HepG2 (cell line): ENCODE results near the gene ENTHD1. TPM values are rescaled to one million over a fixed set of nuclear protein-coding genes. Genes with fewer than 3 reads are reported as not detected.
"Not testable (repeated sequence)": the region's sequence is repeated elsewhere in the genome, so short reads cannot be mapped to it uniquely, and the experiment has no call there.

ENCODE experiments used
- ATAC-seq: fragments of 200-7000 bp; cut with Tn5 transposase; 3 replicates; pipeline ENCODE4 v1.9.1; 2020; ENCODE audit warnings: mild to moderate bottlenecking, moderate library complexity
- BruUV-seq: library from RNA; stranded (reverse); fragments of 400-500 nt; replicated peaks from 2 replicates; lab custom pipeline; 2021; lab: Mats Ljungman, UMichigan
- CTCF ChIA-PET: fragments of 300-600 bp; formaldehyde crosslinking; extraction: SDS; loops from one replicate; lab custom pipeline; 2021; ENCODE audit warnings: low total read pairs, inconsistent platforms, low intra/inter-chr PET ratio; lab: Yijun Ruan, JAX
- POLR2A ChIA-PET: fragments of 350-600 bp; sonication (Branson Sonifier 250); formaldehyde crosslinking; loops from one replicate; lab custom pipeline; 2020; ENCODE audit warnings: antibody characterized with exemption, inconsistent platforms; lab: Yijun Ruan, JAX
- DNase-seq: peaks from one replicate; pipeline ENCODE4 v3.0.0-alpha.2; 2015; ENCODE audit warnings: low spot score
- FAIRE-seq: peaks from 3 replicates; lab custom pipeline; 2011; peaks lifted over from hg19 to GRCh38; lab: Jason Lieb, UNC
- H2AFZ ChIP-seq: one replicate; pipeline ENCODE4 v1.6.1; 2011; ENCODE audit warnings: low read length, inconsistent platforms
- H3K27ac ChIP-seq: fragments of 300-600 bp; 3 replicates; pipeline ENCODE4 v1.8.0; 2011; ENCODE audit warnings: mixed run types, mild to moderate bottlenecking, mixed read lengths, low read length, inconsistent platforms; ENCODE audit not compliant: insufficient read depth; ENCODE audit errors: extremely low read length
- H3K27me3 ChIP-seq, 2 experiments: fragments of 200-600 bp in 1 of 2; 2 replicates in 1 of 2; 3 replicates in 1 of 2; pipeline versions ENCODE4 v1.6.0 to v1.8.0; 2011; ENCODE audit warnings: low read length in 2 of 2, mild to moderate bottlenecking in 2 of 2, moderate library complexity in 2 of 2, inconsistent platforms in 1 of 2; ENCODE audit not compliant: insufficient read depth in 2 of 2, control insufficient read depth in 1 of 2
- H3K36me3 ChIP-seq, 2 experiments: fragments of 200-600 bp in 1 of 2; replicated peaks in 1 of 2; 2 replicates in 1 of 2; 3 replicates in 1 of 2; pipeline versions ENCODE4 v1.5.1 to v1.8.0; 2011; ENCODE audit warnings: low read length in 2 of 2, inconsistent platforms in 1 of 2; ENCODE audit not compliant: insufficient read depth in 2 of 2, control insufficient read depth in 1 of 2
- H3K4me1 ChIP-seq: 2 replicates; pipeline ENCODE4 v1.5.1; 2012; ENCODE audit warnings: low read length, inconsistent platforms; ENCODE audit not compliant: insufficient read depth
- H3K4me2 ChIP-seq: 2 replicates; pipeline ENCODE4 v1.6.0; 2011; ENCODE audit warnings: low read depth, low read length, inconsistent platforms
- H3K4me3 ChIP-seq, 3 experiments: fragments of 200-600 bp in 1 of 3; sonication (generic), shearing (Covaris generic) in 1 of 3; replicated peaks in 1 of 3; 2 replicates each; pipeline ENCODE4 v1.5.1; 2011 to 2016; ENCODE audit warnings: low read length in 3 of 3, inconsistent platforms in 2 of 3, low read depth in 2 of 3, mild to moderate bottlenecking in 2 of 3, control low read depth in 1 of 3, mixed read lengths in 1 of 3; ENCODE audit not compliant: insufficient read depth in 1 of 3
- H3K79me2 ChIP-seq: one replicate; pipeline ENCODE4 v1.6.1; 2011; ENCODE audit warnings: low read length, inconsistent platforms; ENCODE audit not compliant: insufficient read depth
- H3K9ac ChIP-seq: 2 replicates; pipeline ENCODE4 v1.6.0; 2011; ENCODE audit warnings: mild to moderate bottlenecking, low read depth, low read length, inconsistent platforms; ENCODE audit not compliant: insufficient read depth
- H3K9me3 ChIP-seq: 2 replicates; pipeline ENCODE4 v1.5.1; 2012; ENCODE audit warnings: mild to moderate bottlenecking, low read length
- H4K20me1 ChIP-seq: 2 replicates; pipeline ENCODE4 v1.6.0; 2011; ENCODE audit warnings: inconsistent platforms, mild to moderate bottlenecking, low read length, moderate library complexity; ENCODE audit not compliant: insufficient read depth
- BRD4 ChIP-seq: sonication (generic); formaldehyde crosslinking; IDR thresholded peaks from 2 replicates; pipeline ENCODE4 v1.4.0; 2020; ENCODE audit warnings: missing genetic modification reagents
- CEBPG ChIP-seq: IDR thresholded peaks from 2 replicates; pipeline ENCODE4 v1.6.1; 2016
- HNRNPL ChIP-seq: fragments of 200-400 bp; formaldehyde crosslinking; IDR thresholded peaks from 2 replicates; pipeline ENCODE4 v1.6.1; 2017; ENCODE audit warnings: mild to moderate bottlenecking, low read depth, low read length
- MBD4 ChIP-seq: IDR thresholded peaks from 2 replicates; pipeline ENCODE4 v1.6.1; 2012; ENCODE audit warnings: low read length, inconsistent platforms, borderline replicate concordance
- MED13 ChIP-seq: sonication (generic); formaldehyde crosslinking; IDR thresholded peaks from 2 replicates; pipeline ENCODE4 v1.5.0; 2020; ENCODE audit warnings: missing genetic modification reagents
- NR2F2 ChIP-seq: IDR thresholded peaks from 2 replicates; pipeline ENCODE4 v1.6.1; 2012; ENCODE audit warnings: low read depth, inconsistent platforms, borderline replicate concordance
- PRPF4 ChIP-seq: fragments of 200-400 bp; formaldehyde crosslinking; IDR thresholded peaks from 2 replicates; pipeline ENCODE4 v1.6.1; 2016; ENCODE audit warnings: low read length, low read depth; ENCODE audit not compliant: poor library complexity, severe bottlenecking
- REL ChIP-seq: sonication (generic); formaldehyde crosslinking; conservative IDR thresholded peaks from 2 replicates; pipeline ENCODE4 v1.8.0; 2022; ENCODE audit warnings: mild to moderate bottlenecking, missing genetic modification reagents, moderate library complexity
- SMYD3 ChIP-seq: sonication (generic); formaldehyde crosslinking; IDR thresholded peaks from 2 replicates; pipeline ENCODE4 v1.8.1; 2023; ENCODE audit warnings: mild to moderate bottlenecking, missing genetic modification reagents
- TBX2 ChIP-seq: sonication (generic); formaldehyde crosslinking; IDR thresholded peaks from 2 replicates; pipeline ENCODE4 v1.5.0; 2020; ENCODE audit warnings: missing genetic modification reagents, mild to moderate bottlenecking, borderline replicate concordance
- YEATS4 ChIP-seq: sonication (generic); formaldehyde crosslinking; IDR thresholded peaks from 2 replicates; pipeline ENCODE4 v1.4.0; 2020; ENCODE audit warnings: missing genetic modification reagents, borderline replicate concordance
- ZFX ChIP-seq: sonication (generic); formaldehyde crosslinking; IDR thresholded peaks from 2 replicates; pipeline ENCODE4 v1.4.0; 2020; ENCODE audit warnings: mild to moderate bottlenecking, low read depth, missing genetic modification reagents, moderate library complexity
- ZNF274 ChIP-seq: sonication (generic); formaldehyde crosslinking; IDR thresholded peaks from 2 replicates; pipeline ENCODE4 v1.5.1; 2020; ENCODE audit warnings: mild to moderate bottlenecking, missing genetic modification reagents
- WGBS: methylation state at CpG from one replicate; pipeline ENCODE4 v1.1.6; 2017; ENCODE audit warnings: low lambda C conversion rate; 5-methylcytosine and 5-hydroxymethylcytosine counted together
- in situ Hi-C: cut with HindIII; loops from 2 replicates; pipeline ENCODE4 v1.10.0; 2017; ENCODE audit warnings: low pct_unique_long_range_greater_than_20kb; ENCODE audit not compliant: extremely low pct_ligation_motif_present
- intact Hi-C: fragments of 100-400 bp; cut with micrococcal nuclease; formaldehyde crosslinking; loops from one replicate; pipeline ENCODE4 v1.10.0; 2022; ENCODE audit not compliant: unreplicated experiment
- polyA plus RNA-seq, 8 experiments: library from polyadenylated mRNA; depleted of rRNA in 3 of 8; stranded (reverse) in 7 of 8; unstranded in 1 of 8; fragments of >200 nt; fragmentation: Illumina TruSeq in 4 of 8; extraction: Trizol in 4 of 8; gene quantifications; 2 replicates each; pipeline versions ENCODE4 v1.2.1 to v1.2.3, GENCODE V29; 2011 to 2016; ENCODE audit warnings: low read depth in 4 of 8, missing spikeins in 1 of 8, mixed read lengths in 1 of 8; ENCODE audit not compliant: insufficient read depth in 1 of 8
- total RNA-seq, 5 experiments: library from RNA; depleted of rRNA; stranded (reverse); fragments of >200 nt; fragmentation: Illumina TruSeq; extraction: Trizol; gene quantifications; 2 replicates each; pipeline ENCODE4 v1.2.3, GENCODE V29; 2016; ENCODE audit warnings: low read depth in 1 of 5
- TF ChIP-seq, protein P1 (sequence below): IDR thresholded peaks from 2 replicates; pipeline ENCODE4 v1.6.1; 2016; ENCODE audit warnings: low read depth
- TF ChIP-seq, protein P2 (sequence below): sonication (generic); formaldehyde crosslinking; IDR thresholded peaks from 2 replicates; pipeline ENCODE4 v1.4.0; 2020; ENCODE audit warnings: missing genetic modification reagents, borderline replicate concordance
- TF ChIP-seq, protein P3 (sequence below): sonication (generic); formaldehyde crosslinking; IDR thresholded peaks from 2 replicates; pipeline ENCODE4 v1.8.0; 2022; ENCODE audit warnings: mild to moderate bottlenecking, missing genetic modification reagents

ENTHD1 gene
- total and polyA plus RNA-seq, 2 of the 13 experiments (the other 11 are each of a cell fraction or from before 2014, with no cell fraction given) = not detected

DNA sequence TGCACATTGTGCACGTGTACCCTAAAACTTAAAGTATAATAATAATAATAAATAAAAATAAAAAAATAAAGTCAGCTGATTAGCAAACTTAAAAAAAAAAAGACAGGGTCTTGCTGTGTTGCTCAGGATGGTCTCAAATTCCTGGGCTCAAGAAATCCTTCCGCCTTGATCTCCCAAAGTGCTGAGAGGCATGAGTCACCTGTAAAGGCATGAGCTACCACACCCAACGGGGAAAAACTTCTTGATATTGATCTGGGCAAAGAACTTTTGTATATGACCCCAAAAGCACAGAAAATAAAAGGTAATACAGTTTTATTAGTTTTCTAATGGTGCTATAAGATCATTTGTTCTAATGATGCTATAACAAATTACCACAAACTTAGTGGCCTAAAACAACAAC lies 46.1 kb downstream of the ENTHD1 start:
- BruUV-seq = no TSS peak
- Histone ChIP-seq H4K20me1 (no peaks in the 10 kb centered on the region), H3K9me3 (no peaks in the 10 kb centered on the region), H3K4me1 (no peaks in the 10 kb centered on the region), H2AFZ (no peak overlapping the region), H3K27ac (no peak overlapping the region), H3K36me3 (no peaks in the 10 kb centered on the region), H3K27me3 (no peaks in the 10 kb centered on the region; a peak in 1 of 5 replicates), H3K79me2 (no peaks in the 10 kb centered on the region), H3K9ac (no peak overlapping the region), H3K4me2 (no peak overlapping the region), H3K4me3 (no peak overlapping the region)
- intact Hi-C loops = no loop called here
- FAIRE-seq (no peak), ATAC-seq (no peak), DNase-seq (no peak)
- ChIA-PET CTCF (no interaction called here), POLR2A (no interaction called here)
- WGBS = 35% methylated on average over 3 of the region's 3 CpGs
- in situ Hi-C loops = no loop called here
- TF ChIP-seq NR2F2 (no peak), SMYD3 (CRISPR knock-in tag) (no peak), BRD4 (CRISPR knock-in tag) (no peak), REL (CRISPR knock-in tag) (no peak), HNRNPL (no peak), PRPF4 (no peak), MBD4 (no peak), YEATS4 (CRISPR knock-in tag) (no peak), TBX2 (no peak), MED13 (no peak), ZNF274 (no peak), CEBPG (CRISPR knock-in tag) (no peak), ZFX (no peak)
- TF ChIP-seq, protein P1, sequence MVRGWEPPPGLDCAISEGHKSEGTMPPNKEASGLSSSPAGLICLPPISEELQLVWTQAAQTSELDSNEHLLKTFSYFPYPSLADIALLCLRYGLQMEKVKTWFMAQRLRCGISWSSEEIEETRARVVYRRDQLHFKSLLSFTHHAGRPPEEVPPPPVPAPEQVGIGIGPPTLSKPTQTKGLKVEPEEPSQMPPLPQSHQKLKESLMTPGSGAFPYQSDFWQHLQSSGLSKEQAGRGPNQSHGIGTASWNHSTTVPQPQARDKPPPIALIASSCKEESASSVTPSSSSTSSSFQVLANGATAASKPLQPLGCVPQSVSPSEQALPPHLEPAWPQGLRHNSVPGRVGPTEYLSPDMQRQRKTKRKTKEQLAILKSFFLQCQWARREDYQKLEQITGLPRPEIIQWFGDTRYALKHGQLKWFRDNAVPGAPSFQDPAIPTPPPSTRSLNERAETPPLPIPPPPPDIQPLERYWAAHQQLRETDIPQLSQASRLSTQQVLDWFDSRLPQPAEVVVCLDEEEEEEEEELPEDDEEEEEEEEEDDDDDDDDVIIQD (CRISPR knock-in tag) = no peak
- TF ChIP-seq, protein P2, sequence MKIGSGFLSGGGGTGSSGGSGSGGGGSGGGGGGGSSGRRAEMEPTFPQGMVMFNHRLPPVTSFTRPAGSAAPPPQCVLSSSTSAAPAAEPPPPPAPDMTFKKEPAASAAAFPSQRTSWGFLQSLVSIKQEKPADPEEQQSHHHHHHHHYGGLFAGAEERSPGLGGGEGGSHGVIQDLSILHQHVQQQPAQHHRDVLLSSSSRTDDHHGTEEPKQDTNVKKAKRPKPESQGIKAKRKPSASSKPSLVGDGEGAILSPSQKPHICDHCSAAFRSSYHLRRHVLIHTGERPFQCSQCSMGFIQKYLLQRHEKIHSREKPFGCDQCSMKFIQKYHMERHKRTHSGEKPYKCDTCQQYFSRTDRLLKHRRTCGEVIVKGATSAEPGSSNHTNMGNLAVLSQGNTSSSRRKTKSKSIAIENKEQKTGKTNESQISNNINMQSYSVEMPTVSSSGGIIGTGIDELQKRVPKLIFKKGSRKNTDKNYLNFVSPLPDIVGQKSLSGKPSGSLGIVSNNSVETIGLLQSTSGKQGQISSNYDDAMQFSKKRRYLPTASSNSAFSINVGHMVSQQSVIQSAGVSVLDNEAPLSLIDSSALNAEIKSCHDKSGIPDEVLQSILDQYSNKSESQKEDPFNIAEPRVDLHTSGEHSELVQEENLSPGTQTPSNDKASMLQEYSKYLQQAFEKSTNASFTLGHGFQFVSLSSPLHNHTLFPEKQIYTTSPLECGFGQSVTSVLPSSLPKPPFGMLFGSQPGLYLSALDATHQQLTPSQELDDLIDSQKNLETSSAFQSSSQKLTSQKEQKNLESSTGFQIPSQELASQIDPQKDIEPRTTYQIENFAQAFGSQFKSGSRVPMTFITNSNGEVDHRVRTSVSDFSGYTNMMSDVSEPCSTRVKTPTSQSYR (CRISPR knock-in tag) = no peak
- TF ChIP-seq, protein P3, sequence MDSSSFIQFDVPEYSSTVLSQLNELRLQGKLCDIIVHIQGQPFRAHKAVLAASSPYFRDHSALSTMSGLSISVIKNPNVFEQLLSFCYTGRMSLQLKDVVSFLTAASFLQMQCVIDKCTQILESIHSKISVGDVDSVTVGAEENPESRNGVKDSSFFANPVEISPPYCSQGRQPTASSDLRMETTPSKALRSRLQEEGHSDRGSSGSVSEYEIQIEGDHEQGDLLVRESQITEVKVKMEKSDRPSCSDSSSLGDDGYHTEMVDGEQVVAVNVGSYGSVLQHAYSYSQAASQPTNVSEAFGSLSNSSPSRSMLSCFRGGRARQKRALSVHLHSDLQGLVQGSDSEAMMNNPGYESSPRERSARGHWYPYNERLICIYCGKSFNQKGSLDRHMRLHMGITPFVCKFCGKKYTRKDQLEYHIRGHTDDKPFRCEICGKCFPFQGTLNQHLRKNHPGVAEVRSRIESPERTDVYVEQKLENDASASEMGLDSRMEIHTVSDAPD (CRISPR knock-in tag) = no peak

DNA sequence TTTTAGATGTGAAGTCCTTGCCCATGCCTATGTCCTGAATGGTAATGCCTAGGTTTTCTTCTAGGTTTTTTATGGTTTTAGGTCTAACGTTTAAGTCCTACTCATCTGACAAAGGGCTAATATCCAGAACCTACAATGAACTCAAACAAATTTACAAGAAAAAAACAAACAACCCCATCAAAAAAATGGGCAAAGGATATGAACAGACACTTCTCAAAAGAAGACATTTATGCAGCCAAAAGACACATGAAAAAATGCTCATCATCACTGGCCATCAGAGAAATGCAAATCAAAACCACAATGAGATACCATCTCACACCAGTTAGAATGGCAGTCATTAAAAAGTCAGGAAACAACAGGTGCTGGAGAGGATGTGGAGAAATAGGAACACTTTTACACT lies 47.0 kb downstream of the ENTHD1 start:
- in situ Hi-C loops, H3K4me1 ChIP-seq, H3K36me3 ChIP-seq, DNase-seq, intact Hi-C loops, H3K4me2 ChIP-seq, H3K27me3 ChIP-seq, H4K20me1 ChIP-seq, H3K4me3 ChIP-seq, POLR2A ChIA-PET, ATAC-seq, CTCF ChIA-PET, H2AFZ ChIP-seq, FAIRE-seq, H3K27ac ChIP-seq, H3K9ac ChIP-seq, H3K79me2 ChIP-seq, H3K9me3 ChIP-seq, BruUV-seq: not testable (repeated sequence)
- 0% methylated on average over 1 of the region's 1 CpG for WGBS
